GM19099 (cell line): ENCODE measurements around the gene IGFBP7.

Experiments
- POLR2A ChIP-seq: IDR thresholded peaks from 3 replicates; pipeline ENCODE4 v1.6.1; 2011; ENCODE audit warnings: low read depth; ENCODE audit not compliant: insufficient read length; ENCODE audit errors: extremely low read depth

Gene IGFBP7

DNA sequence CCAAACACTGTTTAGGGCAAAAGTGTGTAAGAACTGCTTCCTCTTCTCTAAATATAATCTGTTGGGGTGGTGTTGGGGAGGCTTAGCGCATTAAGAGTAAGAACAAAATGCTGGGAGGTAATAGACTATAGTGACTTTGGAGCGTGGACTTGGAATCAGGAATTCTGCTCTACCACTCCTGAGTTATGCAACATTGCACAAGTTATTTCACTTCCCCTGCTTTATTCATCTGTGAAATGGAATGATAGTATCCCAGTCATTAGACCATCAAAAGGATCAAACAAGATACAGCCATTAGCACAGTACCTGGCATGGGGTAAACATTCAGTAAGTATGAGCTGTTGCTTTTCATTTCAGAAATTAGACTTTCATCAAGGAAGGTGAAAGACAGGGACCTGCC, 58.7 kb downstream of the IGFBP7 start:
- TF ChIP-seq POLR2A: no peak

- no peak for TF ChIP-seq POLR2A
Observed at GRCh38 chr4:57051095-57051494, 59.1 kb downstream of the IGFBP7 start.

DNA sequence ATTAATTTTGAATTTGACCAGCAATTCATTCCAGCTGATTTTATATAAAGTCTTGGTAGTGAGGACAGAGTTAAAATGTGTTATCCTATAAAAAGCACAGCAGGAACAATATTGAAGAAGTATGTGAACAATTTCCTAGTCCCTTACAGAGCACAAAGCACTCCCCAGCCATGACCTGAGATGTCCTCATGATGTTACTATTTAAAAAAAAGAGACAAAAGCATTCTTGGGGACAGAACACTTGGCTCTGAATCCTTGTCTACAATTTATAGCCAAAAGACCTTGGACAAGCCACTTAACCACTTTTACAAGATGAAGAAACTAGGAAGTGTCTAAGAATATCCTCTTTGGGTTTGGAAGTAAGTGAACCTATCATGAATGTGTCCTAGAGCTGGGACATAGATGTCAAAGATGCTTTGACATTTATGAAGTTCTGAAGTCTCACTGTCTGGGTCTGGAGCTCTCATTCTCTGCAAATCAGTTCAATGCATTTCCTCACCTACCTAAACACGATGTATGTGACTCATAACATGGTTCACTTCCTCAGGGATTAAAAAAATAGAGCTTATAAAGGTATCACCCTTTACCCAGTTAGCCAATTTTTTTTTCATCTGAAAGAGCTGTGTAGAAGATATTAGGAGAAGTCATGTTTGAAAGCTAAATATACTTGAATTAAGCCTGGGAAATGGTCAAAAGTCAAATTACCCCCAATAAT, 61.4 kb downstream of the IGFBP7 start:
- TF ChIP-seq POLR2A: no peak

- TF ChIP-seq POLR2A: no peak
Observed at GRCh38 chr4:57044996-57045395, 65.2 kb downstream of the IGFBP7 start.

- no peak for TF ChIP-seq POLR2A
Observed at GRCh38 chr4:57044279-57044678, 65.9 kb downstream of the IGFBP7 start.

- no peak for TF ChIP-seq POLR2A
Observed at GRCh38 chr4:57043347-57044251, 66.6 kb downstream of the IGFBP7 start.

DNA sequence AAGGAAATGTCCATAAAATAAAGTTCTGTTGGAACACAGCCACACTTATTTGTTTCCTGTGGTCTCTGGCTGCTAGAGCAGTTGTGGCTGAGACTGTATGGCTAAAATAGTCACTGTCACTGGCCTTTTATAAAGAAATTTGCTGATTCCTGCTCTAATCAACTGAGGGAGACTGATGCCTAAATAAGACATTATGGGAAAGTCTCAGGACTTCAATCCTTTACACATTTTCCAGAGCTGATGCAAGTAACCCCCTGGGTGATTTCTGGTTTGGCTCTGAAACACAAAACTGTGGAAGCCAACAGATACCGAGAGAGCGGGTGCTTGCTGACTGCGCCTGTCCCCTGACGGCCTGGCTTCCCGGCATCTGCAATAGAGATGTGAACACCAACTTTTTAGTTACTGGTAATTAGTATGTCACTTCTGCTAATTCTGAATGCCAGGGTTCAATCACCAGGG, 67.4 kb downstream of the IGFBP7 start:
- no peak for TF ChIP-seq POLR2A

GRCh38 chr4:57041020-57041419, 69.2 kb downstream of the IGFBP7 start:
- TF ChIP-seq POLR2A: no peak

DNA sequence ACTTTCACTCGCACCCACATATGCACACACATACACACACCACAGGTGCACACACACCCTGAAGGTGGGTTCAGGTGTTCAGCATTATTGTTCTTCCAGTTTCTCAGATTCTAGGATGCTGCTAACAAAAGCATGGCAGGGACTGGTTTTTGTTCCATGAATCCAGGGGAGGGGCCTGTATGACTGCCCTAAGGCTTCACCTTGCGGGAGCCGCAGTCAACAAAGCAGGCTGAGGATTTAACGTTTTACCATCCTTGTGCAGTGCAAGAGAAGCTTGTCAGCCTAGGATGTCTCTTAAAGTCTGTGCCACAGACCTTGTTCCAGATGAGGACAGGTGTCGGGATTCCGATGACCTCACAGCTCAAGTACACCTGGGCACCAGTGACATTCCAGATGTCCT, 69.7 kb downstream of the IGFBP7 start:
- TF ChIP-seq POLR2A: no peak

- no peak for TF ChIP-seq POLR2A
Observed at GRCh38 chr4:57039345-57039744, 70.8 kb downstream of the IGFBP7 start.

- no peak for TF ChIP-seq POLR2A
Observed at GRCh38 chr4:57037982-57038604, 72.1 kb downstream of the IGFBP7 start.

GRCh38 chr4:57034520-57034919, 75.7 kb downstream of the IGFBP7 start:
- TF ChIP-seq POLR2A: no peak

DNA sequence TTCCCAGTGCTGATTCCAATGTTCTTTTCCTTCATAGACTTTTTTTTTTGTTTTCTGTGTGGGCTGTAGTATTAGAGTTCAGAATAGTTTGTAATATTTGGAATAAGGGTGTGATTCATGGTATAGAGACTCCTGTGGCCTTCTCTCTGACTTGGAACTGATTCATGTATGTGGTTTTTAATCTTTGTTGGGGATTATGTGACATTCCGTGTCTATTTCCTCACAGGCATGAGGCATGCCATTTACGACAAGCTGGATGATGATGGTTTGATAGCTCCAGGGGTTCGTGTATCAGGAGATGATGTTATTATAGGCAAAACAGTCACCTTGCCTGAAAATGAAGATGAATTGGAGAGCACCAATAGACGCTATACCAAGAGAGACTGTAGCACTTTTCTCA, 87.1 kb downstream of the IGFBP7 start:
- TF ChIP-seq POLR2A: no peak

- TF ChIP-seq POLR2A: no peak
Observed at GRCh38 chr4:57020467-57021101, 89.6 kb downstream of the IGFBP7 start.

DNA sequence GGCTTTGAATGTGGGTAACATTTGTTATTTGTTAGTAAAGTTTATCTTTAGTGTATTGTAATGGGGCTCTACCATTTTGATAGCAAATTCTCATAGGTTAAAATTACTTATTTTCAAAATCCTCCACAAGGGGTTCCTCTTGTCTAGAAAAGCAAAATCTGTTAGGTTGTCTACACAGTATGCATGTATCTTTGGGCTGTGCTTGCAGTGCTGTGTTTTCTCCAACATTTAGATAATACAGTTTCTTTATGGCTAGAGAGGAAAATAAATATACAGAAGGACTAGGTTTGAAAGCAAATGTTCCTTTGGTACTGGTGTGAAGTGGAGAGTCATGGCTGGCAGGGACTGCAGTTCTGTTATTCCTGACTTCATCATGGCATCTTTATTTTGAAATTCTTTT, 91.2 kb downstream of the IGFBP7 start:
- TF ChIP-seq POLR2A: no peak
